Left forelimb (tissue), 1 donor: ENCODE data around the gene HPDL.

Experiments used
- DNase-seq: peaks from one replicate; pipeline ENCODE4 v3.0.0-alpha.2; 2018; ENCODE audit warnings: low spot score

Gene HPDL

DNA sequence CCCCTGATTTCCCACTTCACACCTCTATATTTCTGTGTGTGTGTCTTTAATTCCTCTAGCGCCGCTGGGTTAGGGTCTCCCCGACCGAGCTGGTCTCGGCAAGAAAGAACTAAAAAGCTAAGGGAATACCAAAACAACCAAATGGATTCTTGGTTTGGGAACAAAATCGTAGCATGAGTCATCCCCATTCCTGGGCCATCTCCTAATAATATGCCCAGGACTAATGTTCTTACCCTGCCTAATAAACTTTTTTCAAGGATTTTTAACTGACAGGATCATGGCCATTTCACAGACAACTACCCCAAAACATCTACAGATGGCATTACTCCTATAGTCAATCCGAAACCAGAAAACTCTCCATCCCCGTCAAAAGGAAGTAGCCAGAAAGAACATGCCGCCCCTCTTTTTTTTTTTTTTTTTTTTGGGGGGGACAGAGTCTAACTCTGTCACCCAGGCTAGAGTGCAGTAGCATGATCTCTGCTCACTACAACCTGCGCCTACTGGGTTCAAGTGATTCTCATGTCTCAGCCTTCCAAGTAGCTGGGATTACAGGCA, 4.1 kb upstream of the HPDL start:
- no peak for DNase-seq

DNA sequence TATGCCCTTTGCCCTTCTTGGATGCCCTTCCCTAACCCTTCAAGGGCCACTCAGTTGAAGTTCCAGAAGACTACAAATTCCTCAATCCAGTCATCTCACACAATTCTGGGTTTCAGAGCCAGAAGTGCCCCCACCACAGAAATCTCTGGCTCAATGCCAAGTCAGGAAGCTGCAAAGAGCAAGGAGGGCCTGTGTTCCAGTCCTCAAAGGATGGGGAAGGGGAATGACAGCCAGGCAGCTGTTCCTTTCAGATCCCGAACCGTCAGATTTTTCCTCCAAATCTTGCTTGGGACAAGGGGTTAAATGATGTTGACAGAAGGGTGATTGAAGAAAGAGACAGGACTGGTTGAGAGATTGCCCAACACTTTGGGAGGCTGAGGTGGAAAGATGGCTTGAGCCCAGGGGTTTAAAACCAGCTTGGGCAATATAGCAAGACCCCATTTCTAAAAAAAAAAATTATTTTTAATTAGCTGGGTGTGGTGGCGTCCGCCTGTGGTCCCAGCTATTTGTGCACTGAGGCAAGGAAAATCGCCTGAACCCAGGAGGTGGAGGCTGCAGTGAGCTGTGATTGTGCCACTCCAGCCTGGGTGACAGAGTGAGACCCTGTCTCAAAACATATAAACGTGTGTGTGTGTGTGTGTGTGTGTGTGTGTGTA, 716 bp upstream of the HPDL start:
- DNase-seq: peak; percentile 34

DNA sequence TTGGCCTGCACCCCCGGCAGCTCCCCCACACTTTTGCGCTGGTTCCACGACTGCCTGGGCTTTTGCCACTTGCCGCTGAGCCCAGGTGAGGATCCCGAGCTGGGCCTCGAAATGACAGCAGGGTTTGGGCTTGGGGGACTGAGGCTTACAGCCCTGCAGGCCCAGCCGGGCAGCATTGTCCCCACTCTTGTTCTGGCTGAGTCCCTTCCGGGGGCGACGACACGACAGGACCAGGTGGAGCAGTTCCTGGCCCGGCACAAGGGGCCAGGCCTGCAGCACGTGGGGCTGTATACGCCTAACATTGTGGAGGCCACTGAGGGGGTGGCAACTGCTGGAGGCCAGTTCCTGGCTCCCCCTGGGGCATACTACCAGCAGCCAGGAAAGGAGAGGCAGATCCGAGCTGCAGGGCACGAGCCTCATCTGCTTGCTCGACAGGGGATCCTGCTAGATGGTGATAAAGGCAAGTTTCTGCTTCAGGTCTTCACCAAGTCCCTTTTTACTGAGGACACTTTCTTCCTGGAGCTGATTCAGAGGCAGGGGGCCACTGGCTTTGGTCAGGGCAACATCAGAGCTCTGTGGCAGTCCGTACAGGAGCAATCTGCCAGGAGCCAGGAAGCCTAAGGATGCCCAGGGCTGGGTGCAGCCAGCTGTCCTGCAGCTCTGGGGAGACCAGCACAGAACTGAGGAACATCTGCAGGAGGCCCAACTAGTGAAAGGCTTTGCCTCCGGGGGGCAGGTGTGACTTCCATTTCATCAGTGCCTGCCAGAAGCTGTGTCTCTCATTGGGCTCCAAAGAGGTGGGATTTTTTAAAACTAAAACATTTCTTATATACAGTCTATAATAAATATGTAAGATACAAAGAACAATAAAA, 1.2 kb downstream of the HPDL start:
- DNase-seq: no peak

DNA sequence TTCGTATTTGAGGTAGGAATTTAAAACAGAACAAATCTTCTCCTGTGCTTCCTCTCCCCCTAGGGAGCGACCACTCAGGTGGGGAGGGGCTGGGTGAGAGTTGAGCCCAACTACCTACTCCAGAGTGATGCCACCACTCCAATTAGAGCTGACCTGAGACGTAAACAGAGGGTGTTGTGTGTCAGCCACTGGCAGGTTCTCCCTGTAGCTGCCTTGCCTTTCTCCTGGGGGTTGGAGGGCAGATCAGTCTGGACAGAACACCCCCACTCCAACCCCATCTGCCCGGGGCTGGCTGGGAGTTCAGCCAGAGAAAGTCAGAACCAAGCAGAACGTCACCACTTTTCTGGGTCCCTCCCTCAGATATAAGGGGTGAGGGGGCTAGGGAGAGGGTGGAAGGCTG, 2.0 kb downstream of the HPDL start:
- no peak for DNase-seq

DNA sequence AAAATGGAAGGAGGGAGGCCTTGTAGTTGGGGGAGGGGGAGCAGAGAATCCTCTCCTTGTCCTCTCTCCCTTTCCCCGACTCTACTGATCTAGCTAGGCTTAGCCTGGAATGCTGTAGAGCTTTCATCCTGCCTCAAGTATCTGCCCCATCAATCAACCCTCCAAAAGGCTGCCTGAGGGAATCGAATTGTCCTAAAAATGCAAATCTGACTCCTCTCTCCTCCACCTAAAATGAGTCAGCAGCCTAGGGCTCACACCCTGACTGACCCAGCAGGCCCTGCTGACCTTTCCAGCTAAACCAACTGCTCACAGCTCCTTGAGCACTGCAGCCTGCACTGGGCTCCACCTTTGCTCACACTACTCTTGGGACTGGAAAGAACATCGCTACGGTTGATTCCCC, 2.8 kb downstream of the HPDL start:
- no peak for DNase-seq

DNA sequence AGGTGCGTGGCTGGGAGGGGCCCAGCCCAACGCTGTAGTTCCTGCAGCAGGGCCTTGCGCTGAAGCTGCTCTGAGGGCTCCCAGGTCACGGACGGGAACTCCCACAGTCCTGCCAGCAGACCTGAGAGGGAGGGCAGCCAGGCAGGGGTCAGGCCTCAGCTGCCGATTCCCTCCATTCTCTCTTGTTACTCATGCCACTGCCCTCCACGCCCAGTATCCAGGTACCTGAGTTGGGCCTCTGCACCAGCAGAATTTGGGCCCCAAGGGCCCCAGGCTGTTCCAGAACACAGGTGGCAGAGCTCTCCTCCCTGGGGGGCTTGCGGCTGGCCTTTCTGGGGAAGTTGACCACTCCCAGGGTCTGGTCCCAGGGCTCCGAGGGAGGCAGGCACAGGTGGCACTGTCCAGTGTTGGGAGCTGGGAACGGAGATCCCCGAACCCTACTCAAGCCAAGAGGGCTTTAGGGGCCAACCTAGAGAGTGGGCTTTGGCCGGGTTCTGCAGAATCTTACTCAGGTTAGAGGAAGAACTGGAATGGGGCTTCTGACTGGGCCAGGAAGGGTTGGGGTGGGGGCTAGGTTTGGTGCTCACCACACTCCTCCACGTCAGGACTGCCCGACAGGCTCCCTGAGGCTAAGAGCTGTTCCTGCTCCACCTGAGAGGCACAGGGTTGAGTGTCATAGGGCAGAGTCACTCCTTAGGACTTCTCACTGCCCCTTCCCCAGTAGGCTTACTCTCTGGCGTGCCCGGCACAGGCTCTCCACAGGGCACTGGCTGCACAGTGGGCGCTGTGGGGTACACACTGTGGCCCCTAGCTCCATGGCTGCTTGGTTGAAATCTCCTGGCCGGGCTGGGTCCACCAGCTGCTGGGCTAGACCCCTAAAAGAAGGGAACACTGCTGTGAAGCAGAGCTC, 5.0 kb downstream of the HPDL start:
- DNase-seq: no peak

DNA sequence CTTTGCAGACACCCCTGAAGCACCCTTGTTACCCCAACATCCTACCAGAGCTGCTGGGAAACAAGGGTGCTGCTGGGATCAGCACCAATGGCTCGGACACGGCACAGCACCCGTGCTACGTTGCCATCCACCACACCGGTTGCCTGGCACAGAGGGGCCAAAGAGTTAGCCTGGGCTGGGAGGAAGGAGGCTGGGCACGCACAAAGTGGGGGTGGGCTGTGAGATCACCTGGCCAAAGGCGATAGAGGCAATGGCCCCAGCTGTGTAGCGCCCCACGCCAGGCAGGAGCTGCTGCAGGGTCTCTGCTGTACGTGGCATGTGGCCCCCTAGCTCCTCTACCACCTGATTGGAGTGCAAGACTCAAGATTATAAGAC, 5.6 kb downstream of the HPDL start:
- DNase-seq: no peak

DNA sequence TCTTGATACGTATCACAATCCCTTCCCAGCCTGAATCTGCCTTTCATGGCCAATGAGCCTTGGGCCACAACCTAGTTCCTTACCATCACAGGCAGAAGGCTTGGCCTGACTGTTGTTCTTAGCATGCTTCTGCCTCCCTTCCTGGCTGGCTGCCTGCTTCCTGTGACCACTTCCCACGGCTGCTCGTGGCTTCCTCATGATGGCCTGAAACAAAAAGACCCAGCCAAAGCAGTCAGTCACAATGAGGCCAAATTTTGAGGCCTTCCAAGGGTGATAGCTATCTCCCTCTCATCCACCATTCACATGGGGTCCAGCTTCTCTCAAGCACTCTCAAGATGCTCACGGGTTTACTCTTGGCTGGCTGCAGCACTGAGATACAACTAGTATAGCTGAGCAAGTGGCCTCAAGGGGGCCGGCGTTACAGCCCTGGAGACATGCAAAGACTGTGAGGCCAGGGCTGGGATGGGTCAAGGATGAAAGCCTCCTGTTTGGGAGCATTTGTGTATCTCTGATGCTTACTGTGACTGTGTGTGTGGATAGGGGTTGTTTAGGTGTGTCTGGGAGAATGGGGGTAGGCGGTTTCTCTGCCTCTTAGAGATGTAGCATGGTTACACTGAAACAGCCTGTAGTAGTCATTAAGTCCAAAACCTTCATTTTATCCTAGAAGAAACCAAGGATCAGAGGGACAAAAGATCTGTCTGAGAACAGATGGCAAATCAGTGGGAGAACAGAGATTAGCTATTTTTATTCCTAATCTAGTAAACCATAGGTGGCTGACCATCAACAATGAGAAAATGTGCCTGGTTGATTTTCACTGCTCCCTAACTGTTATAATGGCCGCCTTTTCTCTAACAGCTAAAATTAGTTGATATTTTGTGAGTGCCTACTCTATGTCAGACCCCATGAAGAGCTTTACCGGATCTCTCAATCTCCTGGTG, 7.9 kb downstream of the HPDL start:
- no peak for DNase-seq

DNA sequence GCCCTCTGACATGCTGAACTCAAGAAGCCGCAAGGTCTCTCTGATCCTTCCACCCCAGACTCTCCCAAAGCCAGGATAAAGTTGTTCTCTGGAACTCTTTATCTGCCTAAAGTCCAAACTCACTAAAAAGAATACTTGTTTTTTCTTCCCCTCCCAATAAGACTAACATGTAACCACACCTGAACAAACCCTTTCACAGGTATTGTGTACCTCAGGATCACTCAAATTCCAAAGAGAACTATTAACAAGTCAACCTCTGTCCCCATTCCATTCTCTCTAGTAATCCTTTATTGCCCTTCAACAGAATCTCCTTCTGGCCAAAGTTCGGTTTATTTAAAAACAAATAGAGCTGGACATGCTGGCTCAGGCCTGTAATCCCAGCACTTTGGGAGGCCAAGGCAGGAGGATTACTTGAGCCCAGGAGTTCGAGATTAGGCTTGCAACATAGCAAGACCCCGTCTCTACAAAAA, 9.2 kb downstream of the HPDL start:
- no peak for DNase-seq

DNA sequence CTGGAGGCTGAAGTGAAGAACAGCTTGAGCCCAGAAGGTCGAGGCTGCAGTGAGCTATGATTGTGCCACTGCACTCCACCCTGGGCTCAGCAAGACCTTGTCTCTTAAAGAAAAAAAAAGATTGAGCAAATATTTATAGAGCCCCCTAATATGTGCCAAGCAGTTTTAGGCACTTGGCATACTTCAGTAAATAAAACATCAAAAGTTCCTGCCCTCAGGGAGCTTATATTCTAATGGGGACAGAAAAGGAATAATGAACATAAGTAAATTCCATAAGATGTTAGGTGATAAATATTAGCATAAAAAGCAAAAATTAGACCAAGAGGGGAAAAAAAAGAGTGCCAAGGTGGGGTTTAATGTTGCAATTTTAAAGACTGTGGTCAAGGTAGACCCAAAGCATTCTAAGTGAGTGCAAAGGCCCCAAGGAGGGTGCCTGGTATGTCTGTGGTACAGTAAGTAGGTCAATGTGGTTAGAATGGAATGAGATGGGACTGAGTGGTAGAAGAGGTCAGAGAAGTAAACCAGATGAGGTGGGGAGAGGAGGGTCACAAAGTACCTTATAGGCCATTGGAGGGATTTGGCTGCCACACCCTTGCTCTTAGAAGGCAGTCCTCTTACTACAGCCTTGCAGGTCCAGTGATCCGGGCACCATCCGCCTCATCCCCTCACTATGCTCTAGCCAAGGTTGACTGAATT, 11.1 kb downstream of the HPDL start:
- no peak for DNase-seq

DNA sequence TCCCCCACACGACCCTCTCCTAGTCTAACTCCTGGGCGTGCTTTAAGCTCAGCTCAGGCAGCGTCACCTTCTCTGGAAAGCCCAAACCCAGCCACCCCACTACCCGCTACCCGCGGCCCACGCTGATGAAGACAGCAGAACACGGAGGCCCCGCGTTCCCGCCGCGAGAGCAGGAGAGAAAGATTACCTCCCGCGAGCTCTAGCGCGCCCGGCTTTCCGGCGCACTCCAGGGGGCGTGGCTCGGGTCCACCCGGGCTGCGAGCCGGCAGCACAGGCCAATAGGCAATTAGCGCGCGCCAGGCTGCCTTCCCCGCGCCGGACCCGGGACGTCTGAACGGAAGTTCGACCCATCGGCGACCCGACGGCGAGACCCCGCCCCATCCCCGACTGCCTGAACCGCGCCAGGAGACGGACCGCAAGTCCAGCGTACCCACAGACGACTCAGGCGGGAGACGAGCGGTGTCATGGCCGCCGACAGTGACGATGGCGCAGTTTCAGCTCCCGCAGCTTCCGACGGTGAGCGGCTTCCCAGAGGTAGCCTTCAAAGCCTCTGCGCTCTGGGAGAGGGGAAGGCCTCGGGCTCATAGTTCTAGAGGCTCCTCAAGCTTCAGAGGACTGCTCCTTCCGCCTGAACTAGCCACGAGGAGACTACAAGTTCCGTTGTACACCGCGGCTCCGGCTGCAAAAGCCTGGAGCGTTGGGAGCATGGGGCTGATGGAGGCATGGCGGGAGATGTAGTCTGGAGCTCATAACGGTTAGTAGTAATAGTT, 13.3 kb downstream of the HPDL start, which contains the start of the genes MUTYH and TOE1:
TSS of gene MUTYH (minus strand) at position 652 of the 770 bp plus-strand sequence. CDS start 5,935 bp downstream, outside the sequence.
TSS of gene TOE1 (plus strand) at position 382 of the 770 bp plus-strand sequence. CDS start at position 465, 83 bp downstream.
- DNase-seq: peak; percentile 94

DNA sequence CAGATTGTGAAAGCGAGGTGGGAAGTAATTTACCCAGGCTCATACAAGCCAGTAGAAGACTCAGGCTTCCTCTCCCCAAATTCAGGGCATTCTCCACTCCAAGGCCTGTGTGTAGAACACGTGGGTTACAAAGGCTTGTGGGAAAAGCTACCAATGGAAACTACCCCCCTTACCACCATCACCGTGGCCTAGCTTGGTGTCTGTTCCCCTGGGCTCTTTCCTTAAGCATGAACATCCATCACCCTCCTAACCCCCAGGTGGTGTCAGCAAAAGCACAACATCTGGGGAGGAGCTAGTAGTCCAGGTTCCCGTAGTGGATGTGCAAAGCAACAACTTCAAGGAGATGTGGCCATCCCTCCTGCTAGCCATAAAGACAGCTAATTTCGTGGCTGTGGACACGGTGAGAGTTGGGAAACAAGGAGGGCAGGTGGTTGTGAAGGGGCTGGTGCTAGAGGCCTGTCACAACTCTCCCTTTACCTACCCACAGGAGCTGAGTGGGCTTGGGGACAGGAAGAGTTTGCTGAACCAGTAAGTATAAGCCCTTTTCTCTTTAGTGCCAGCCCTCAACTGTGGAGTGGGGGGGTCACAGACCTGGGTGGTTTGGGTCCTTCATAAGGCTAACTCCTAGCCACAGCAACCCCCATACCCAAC, 14.2 kb downstream of the HPDL start:
- DNase-seq: no peak

DNA sequence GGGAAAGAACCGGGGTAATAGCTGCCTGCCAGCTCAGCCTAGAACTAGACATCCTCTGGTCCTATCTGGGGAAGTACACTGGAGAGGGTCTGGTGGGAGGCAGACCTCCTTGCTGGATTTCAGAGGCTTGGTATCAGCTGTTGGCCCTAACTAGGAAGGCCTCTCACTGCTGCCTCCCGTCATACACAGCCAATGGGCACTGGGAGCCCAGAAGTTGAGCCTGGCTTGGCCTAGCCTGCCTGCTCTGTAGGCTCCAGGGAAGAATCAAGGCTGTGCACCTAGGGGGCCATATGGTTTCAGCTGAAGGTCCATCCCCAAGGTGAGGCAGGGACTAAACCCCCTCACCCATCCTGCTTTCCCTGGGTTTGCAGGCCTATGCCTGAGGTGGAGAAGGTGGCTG, 17.8 kb downstream of the HPDL start:
- DNase-seq: no peak

DNA sequence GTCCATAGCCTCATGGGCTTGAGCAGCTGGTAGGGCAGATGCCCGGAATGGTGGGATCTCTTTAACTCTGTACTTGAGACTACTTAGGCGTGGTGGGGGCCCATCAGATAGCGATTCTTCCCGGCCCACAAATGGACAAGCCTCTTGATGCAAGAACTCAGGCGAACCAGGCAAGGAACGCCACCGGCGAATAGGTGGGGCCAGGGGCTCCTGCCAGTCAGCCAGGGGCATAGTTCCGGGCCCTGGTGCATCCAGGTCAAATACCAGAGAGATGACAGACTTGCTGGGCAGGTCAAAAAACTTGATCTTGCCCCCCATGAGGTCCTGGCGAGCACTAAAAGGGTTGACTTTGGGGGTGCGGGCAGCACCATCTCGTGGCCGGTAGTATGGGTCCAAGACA, 18.3 kb downstream of the HPDL start:
- no peak for DNase-seq

DNA sequence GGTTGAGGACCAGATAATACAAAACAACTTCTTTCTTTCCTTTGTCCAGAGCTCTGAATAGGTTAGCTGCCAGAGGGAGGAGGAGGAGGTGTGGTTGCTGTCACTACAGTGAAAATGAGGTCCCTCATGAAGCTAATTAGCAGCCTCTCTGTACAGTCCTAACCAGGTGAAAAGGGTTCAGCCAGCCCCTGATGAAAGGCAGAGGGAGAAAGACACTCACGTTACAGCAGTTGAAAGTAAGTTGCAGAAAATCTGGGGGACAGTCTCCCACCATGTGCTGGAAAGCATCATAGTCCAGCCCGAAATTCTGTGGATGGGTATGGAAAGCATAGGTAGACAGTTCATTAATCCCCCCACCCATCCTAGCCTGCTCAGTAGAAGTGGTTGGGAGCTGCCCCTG, 19.8 kb downstream of the HPDL start:
- no peak for DNase-seq

DNA sequence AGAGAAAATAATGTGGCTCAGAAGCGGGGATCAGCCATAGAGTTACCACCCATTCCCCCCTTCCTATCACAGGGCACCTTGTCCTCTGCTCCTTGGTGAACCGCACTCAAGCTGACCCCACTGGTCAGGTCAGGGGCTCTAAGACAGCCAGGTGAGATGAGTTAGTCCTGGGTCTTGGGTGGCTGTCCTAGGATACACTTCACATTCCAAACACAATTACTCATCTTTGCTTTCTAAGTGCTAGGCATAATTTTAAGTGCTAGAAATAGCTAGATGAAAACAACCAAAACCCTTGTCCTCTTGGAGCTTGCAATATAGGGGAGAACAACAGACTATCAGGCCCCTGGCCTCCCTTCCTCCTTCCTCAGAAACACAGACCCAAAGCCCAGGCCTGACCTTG, 21.3 kb downstream of the HPDL start:
- DNase-seq: no peak

DNA sequence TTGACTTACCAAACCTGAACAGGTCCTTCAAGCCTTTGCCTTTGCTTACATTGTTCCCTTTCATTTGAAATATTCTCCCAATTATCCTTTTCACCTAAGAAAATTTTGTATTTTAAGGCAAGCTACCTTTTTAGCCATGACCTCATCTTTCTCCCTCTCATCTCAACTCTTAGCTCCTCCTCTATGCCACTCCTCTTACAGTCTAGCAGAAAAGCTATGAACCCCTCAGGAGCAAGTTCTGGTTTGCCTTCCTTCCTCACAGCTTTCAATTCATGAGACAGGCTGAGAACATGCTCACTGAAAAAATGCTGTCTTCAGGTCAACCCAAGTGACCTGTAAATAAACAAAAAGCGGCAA, 21.9 kb downstream of the HPDL start:
- DNase-seq: no peak

DNA sequence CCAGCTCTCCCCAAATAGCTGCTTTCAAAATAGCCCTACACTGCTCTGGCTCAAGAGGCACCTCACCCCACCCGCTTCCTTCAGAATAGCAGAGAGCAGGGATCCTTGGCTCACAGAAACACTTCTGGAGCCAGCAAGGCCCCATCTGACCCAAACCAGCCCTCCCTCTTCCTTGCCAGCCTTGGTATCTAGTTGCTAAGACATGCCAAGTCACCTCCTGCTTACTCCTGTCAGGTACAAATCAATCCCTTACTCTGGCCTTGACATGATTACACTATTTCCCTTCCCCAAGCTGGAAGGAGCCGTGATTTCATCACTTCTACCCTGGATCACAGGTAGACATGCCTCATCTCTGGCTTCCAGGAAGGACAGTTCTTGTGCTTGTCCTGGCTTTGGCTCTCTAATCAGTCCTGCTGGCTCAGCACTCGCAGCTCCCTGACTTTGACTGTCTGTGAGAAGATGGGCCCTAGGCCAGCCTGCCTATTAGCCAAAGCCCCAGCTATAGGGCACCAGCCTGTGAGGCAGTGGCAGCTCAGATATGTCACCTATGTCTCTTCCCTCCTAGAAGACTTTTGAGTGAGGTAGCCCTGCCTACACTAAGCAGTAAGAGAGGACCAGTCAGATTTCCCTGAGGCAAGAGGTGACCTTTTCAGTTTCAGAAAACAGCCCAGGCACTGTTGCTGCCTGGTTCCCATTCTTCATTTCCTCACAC, 22.4 kb downstream of the HPDL start:
- no peak for DNase-seq
